Retinal pigment epithelial cell (primary cell): ENCODE measurements around the gene EPHB2.

Experiments used
- DNase-seq: peaks from one replicate; pipeline ENCODE4 v3.0.0-alpha.2; 2010; ENCODE audit warnings: low read depth
- H3K4me3 ChIP-seq: 2 replicates; pipeline ENCODE4 v1.5.1; 2011; ENCODE audit warnings: mild to moderate bottlenecking, low read length, control low read depth, moderate library complexity
- CTCF ChIP-seq: conservative IDR thresholded peaks from 2 replicates; pipeline ENCODE4 v1.5.1; 2011; ENCODE audit warnings: low read depth, low read length, control low read depth, inconsistent platforms

The EPHB2 gene

GRCh38 chr1:22794647-22795365 lies 84.2 kb downstream of the EPHB2 start:
- TF ChIP-seq CTCF, result no peak
- no peak overlapping the region for H3K4me3 ChIP-seq
- DNase-seq, result no peak

GRCh38 chr1:22795366-22795714 lies 84.7 kb downstream of the EPHB2 start:
- TF ChIP-seq CTCF, result no peak

DNA sequence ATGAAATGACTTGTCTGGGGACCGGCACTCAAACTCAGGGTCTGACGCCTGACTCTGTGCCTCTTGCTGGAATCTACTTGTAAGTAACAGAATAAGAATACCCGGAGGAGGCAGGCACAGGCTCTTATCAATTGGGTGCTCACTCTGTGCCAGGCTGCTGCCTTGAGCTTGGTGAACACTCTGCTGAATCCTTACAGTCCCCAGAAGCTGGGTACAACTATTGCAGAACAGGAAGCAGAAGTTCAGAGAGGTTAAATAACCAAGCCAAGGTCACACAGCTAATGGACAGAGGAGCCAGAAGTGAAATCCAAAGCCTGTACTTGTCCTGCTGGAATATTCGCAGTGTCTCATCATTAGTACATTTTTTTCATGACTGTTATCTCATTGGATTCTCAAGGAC lies 86.0 kb downstream of the EPHB2 start:
- TF ChIP-seq CTCF, result no peak
- H3K4me3 ChIP-seq, result no peak overlapping the region
- no peak for DNase-seq

More at GRCh38 chr1:22795366-22795714, 84.7 kb downstream of the EPHB2 start:
- no peak overlapping the region for H3K4me3 ChIP-seq
- DNase-seq, result no peak

DNA sequence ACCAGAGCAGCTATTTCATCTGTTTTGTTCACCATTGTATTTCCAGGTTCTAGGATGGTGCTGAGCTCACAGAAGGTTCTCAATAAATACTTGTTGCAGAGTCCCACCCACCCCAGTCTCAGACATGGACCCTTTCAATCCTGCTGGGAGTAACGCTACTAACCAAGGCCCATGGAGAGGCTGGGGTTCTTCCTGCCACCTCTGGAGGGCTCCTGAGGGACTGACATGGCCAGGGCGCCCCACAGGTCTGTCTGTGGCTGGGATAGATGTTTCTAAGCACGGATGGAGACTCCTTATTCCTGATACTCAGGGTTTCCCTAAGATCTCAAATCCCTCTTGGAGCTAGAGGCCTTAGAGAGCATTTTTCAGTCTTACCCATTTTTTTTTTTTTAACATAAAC lies 87.4 kb downstream of the EPHB2 start:
- DNase-seq, result no peak
- no peak overlapping the region for H3K4me3 ChIP-seq
- TF ChIP-seq CTCF, result no peak

DNA sequence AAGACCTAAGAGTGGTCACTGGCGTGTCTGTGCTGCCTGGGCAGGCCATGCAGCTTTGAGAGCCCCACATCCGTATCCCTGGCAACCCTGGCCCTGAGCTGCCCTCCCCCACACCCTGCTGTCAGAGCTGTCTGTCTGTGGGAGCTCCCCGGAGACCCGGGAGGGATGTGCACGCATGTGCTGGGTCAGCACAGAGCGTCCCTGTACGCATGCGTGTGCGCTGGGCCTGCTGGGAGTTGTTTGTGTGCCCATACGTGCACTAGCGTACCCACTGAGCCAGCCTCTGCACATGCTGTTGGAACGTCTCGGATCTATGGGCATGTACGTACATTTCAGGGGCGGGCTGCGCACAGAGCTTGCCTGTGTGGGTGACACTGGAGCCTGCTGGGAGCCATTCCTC lies 89.3 kb downstream of the EPHB2 start:
- TF ChIP-seq CTCF, result no peak
- no peak overlapping the region for H3K4me3 ChIP-seq
- DNase-seq, result no peak

DNA sequence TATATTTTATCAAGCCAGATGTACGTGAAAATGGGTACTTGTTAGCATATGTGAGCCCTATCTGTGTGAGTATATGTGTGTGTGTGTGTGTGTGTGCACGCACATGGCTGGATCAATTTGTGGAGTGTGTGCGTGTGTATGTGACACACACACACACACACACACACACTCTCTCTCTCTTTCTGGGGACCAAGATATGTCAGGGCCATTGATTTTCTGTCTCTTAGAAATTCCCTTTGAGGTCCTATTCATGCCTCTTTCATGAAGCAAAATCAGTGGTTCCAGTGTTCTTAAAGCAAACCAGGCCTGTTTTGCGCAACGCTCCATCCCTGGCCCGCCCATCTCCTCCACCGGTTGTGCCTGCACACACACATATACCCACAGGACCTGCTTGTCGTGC lies 90.0 kb downstream of the EPHB2 start:
- DNase-seq, result no peak
- H3K4me3 ChIP-seq, result no peak overlapping the region
- no peak for TF ChIP-seq CTCF

DNA sequence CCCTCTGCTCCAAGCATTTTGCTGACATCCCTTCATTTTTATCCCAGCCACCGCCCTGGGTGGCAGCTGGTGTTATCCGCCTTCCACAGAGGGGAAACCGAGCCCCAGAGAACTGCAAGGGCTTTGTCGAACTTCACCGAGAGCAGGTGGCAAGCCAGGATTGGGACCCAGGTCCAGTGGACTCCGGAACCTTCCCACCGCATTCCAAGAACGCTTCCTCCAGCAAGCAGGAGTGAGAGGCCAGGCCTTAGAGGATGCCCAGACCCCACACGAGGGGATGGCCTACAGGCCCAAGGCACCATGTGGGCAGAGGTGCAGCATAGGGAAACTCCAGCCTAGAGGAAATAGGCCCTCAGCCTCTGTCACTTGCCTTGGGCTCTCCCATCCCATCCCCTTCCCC lies 90.7 kb downstream of the EPHB2 start:
- H3K4me3 ChIP-seq, result no peak overlapping the region
- no peak for DNase-seq
- TF ChIP-seq CTCF, result no peak
